Measurements from ENCODE around the gene CACNA2D3.
A peak's percentile ranks its signal among the peaks of the same experiment; 100 is the strongest.
"Not testable (repeated sequence)": the region's sequence is repeated elsewhere in the genome, so short reads cannot be mapped to it uniquely, and the experiment has no call there.

Gene CACNA2D3

GRCh38 chr3:54122324-54123002, at the start of gene CACNA2D3:
CACNA2D3 (plus strand) TSS chr3:54122552.
- DNase-seq (ENCODE audit: low read depth, low spot score), result no peak

DNA sequence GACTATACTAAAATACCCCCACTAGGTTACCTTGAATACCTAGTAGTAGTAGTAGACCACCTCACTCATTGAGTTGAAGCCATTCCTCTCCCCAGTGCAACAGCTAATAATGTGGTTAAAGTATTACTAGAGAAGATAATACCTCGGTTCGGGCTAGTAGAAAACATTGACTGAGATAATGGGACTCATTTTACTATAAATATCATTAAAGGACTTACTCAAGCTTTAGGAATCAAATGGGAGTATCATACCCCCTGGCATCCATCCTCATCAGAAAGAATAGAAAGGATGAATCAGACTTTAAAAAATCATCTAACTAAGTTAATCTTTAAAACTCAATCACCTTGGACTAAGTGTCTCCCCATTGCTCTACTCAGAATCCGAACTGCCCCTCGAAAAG, 49.0 kb upstream of the CACNA2D3 start:
- no peak for DNase-seq (ENCODE audit: low read depth, low spot score)

DNA sequence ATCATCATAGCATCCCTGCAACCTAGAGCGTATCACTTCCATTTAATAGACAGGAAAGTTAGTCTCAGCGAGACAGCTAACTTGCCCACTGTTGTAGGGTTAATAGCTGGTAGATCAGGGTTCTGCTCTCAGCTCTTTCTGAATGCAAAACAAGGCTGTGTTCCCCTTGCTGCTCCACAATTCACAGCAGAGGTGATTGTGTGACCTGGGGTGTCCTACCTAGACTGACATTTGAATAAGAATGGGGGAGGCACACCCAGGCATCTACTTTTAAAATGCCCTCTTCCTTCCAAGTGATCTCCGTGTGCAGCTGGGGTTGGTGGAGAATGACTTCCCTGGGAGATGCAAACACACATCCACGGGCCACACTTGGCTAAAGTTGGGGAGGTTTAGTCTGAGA, 43.0 kb upstream of the CACNA2D3 start:
- DNase-seq (ENCODE audit: low read depth, low spot score), result peak; percentile 63

DNA sequence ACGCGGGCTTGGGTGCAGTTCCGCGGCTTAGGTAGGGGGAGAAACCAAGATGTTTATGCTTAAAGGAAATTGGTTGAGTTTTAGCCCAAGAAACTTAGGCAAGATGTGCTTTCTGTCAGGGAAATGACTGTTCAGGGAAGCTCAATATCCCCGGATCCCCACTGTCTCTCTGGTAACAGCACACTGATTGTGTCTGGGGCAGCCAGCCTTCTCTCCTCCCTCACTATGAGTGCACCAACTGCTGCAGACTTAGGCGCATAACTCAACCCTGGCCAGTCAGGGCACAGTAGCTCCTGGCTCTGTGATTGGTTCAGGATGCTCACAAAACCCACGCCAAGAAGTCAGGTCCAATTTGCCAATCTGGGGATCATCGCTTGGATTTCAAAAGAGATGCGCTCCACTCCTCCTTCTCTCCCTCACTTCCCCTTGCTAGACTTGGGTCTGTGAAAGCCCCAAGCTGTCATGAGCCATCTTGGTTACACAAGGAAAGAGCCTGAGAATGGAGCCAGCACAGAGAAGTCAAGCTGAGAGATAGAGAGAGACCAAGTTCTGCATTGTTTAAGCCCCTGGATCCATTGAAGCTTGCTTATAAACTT, 42.5 kb upstream of the CACNA2D3 start:
- DNase-seq (ENCODE audit: low read depth, low spot score), result no peak

DNA sequence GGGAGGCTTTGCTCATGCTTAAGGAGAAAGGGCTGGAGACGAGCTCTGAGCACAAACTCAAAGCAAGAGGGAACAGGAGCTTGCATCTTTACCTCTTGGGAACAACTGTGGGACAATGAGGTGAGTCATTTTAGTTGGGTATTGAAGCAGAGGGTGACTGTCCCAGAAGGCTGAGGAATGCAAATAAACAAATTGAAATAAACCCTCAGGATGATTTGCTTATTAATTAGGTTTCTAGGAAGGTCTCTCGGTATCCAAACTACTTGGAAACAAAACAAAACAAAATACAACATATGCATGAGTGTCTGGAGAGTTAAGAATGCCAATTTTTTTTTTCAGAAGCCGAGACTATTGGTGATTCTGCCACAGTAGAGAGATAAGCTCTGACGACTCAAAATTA, 38.4 kb upstream of the CACNA2D3 start:
- no peak for DNase-seq (ENCODE audit: low read depth, low spot score)

GRCh38 chr3:54085936-54086335, 36.4 kb upstream of the CACNA2D3 start:
- DNase-seq (ENCODE audit: low read depth, low spot score), result no peak

- DNase-seq (ENCODE audit: low read depth, low spot score), result no peak
Observed at GRCh38 chr3:54086652-54087405, 35.5 kb upstream of the CACNA2D3 start.

DNA sequence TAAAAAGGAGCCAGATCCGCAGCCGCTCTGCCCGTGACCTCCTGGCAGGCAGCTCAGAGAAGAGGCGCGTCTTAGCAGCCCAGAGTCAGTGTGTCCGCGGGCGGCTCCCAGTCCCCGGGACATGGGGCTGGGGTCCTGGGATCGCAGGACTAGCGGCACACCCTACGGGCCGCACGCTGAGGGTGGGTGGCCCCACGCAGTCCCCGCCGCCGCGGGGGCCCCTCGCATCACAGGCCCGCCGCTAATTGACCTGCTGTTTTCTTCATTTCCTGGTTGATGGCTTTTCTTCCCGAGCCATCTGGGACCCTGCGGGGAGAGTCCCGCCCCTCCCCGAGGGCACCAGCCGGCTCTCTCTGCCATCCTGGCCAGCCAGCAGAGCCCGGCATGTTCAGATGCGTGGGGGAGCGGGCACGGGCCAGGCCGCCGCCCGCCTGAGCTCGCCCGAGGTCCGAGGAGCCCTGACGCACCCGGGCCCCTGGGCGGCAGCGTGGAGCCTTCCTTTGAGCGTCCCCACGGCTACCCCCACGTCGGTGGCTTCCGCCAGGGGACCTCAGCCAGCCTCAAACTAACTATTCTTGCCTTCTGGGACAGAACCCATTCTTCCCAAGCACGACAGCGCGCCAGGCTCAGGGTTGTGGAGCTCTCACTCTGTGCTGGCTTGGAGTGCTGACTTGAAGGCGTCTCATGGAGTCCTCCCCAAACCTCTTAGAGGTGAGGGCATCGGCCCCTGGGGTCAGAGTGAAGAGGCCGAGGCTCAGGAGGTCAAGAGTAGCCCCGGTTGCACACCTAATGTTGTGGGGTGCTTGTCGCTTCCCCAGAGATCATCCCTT, 34.6 kb upstream of the CACNA2D3 start:
- DNase-seq (ENCODE audit: low read depth, low spot score), result no peak

- no peak for DNase-seq (ENCODE audit: low read depth, low spot score)
Observed at GRCh38 chr3:54093491-54094248, 28.7 kb upstream of the CACNA2D3 start.

GRCh38 chr3:54094926-54095325, 27.4 kb upstream of the CACNA2D3 start:
- no peak for DNase-seq (ENCODE audit: low read depth, low spot score)

DNA sequence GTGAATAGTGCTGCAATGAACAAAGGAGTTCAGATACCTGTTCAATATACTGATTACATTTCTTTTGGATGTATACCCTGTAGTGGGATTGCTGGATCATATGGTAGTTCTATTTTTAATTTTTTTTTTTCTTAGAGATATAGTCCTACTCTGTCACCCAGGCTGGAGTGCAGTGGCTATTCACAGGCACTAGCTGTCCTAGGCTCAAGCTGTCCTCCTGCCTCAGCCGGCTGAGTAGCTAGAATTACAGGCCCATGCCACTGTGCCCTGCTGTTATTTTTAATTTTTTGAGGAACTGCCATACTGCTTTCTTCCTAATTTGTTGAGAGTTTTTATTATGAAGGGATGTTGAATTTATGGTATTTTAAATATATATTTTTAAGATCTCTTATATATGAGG, 23.0 kb upstream of the CACNA2D3 start:
- DNase-seq (ENCODE audit: low read depth, low spot score), result no peak

- no peak for DNase-seq (ENCODE audit: low read depth, low spot score)
Observed at GRCh38 chr3:54104084-54104483, 18.3 kb upstream of the CACNA2D3 start.

DNA sequence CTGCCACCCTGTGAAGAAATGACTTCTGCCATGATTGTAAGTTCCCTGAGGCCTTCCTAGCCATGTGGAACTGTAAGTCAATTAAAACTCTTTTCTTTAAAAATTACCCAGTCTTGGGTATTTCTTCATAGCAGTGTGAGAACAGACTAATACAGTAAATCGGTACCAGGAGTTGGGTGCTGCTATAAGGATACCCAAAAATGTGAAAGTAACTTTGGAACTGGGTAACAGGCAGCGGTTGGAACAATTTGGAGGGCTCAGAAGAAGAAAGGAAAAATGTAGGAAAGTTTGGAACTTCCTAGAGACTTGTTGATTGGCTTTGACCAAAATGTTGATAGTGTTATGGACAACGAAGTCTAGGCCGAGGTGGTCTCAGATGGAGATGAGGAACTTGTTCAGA, 6.2 kb upstream of the CACNA2D3 start:
- DNase-seq (ENCODE audit: low read depth, low spot score), result not testable (repeated sequence)

DNA sequence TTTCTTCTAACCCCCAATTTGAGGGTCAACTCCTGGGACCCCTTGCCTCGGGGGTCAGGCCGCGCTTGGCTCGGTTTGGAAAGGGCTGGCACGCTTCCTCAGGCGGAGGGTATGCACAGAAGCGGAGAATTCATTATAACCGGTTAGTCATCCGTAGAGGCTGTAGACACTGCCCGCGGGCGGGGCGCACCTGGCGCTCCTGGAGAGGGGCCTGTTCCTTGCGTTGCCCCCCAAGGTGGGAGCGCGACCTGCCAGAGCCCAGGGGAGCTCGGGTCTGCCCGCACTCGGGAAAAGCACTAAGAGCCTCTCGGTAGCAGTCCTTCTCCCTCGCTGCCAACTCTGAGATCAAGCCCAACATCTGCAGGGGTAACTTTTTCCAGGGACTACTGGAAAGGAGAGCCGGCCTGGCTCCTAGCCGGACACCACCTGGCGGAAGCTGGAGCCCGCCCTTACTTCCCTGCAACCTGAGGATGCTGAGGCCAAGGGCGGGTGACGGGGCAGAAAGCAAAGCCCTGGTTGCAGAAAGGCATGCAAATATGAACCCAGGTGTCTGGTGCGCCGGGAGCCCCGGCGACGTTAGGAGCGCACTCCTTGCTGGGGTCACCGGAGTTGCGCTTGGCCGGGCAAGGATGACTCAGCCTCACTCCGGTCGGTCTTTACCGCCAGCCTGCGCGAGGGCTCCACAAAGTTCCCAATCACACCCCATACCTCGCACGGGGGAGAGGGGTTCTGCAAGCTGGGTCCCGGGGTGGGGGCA, 1.5 kb upstream of the CACNA2D3 start:
- DNase-seq (ENCODE audit: low read depth, low spot score), result no peak

GRCh38 chr3:54121414-54122323, 683 bp upstream of the CACNA2D3 start:
- DNase-seq (ENCODE audit: low read depth, low spot score), result no peak

GRCh38 chr3:54123003-54123775, 837 bp downstream of the CACNA2D3 start:
- DNase-seq (ENCODE audit: low read depth, low spot score), result no peak

GRCh38 chr3:54123776-54124196, 1.4 kb downstream of the CACNA2D3 start:
- no peak for DNase-seq (ENCODE audit: low read depth, low spot score)

DNA sequence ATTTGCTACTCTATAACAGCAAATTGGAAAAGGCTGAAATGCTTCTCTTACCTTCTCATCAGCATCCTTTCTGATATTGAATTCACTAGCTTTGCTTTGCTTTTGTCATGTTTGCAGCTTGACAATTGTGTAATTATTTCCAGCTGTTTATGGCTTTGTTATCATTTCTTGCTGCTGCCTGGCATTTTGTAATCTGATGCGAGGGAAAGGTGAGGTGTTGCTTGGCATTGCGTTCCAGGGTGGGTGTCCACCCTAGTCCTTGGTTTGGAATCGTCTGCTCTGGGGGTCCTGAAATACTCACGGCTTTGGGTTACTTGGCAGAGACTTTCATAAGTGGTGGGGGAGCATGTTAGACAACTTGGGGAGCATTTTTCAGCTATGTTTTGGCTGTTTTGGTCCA, 2.9 kb downstream of the CACNA2D3 start:
- DNase-seq (ENCODE audit: low read depth, low spot score), result no peak

GRCh38 chr3:54126551-54126950, 4.2 kb downstream of the CACNA2D3 start:
- no peak for DNase-seq (ENCODE audit: low read depth, low spot score)

Data from iPS DF 19.7 (cell line).